Skin epidermis (tissue), 12 donors: ENCODE measurements around the gene GPRC6A.
"Not testable (repeated sequence)": the region's sequence is repeated elsewhere in the genome, so short reads cannot be mapped to it uniquely, and the experiment has no call there.

ENCODE experiments used
- H3K27ac ChIP-seq, 21 experiments: fragments of 200-600 bp; sonication (generic) in 11 of 21; one replicate each; pipeline ENCODE4 v1.5.0; 2020; ENCODE audit warnings: mild to moderate bottlenecking in 3 of 21, inconsistent platforms in 2 of 21, moderate library complexity in 2 of 21
- H3K4me3 ChIP-seq, 7 experiments: fragments of 200-600 bp; sonication (generic) in 2 of 7; one replicate each; pipeline ENCODE4 v1.5.0; 2020; ENCODE audit warnings: inconsistent platforms in 2 of 7, mild to moderate bottlenecking in 2 of 7, moderate library complexity in 1 of 7

The GPRC6A gene, protein sequence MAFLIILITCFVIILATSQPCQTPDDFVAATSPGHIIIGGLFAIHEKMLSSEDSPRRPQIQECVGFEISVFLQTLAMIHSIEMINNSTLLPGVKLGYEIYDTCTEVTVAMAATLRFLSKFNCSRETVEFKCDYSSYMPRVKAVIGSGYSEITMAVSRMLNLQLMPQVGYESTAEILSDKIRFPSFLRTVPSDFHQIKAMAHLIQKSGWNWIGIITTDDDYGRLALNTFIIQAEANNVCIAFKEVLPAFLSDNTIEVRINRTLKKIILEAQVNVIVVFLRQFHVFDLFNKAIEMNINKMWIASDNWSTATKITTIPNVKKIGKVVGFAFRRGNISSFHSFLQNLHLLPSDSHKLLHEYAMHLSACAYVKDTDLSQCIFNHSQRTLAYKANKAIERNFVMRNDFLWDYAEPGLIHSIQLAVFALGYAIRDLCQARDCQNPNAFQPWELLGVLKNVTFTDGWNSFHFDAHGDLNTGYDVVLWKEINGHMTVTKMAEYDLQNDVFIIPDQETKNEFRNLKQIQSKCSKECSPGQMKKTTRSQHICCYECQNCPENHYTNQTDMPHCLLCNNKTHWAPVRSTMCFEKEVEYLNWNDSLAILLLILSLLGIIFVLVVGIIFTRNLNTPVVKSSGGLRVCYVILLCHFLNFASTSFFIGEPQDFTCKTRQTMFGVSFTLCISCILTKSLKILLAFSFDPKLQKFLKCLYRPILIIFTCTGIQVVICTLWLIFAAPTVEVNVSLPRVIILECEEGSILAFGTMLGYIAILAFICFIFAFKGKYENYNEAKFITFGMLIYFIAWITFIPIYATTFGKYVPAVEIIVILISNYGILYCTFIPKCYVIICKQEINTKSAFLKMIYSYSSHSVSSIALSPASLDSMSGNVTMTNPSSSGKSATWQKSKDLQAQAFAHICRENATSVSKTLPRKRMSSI

DNA sequence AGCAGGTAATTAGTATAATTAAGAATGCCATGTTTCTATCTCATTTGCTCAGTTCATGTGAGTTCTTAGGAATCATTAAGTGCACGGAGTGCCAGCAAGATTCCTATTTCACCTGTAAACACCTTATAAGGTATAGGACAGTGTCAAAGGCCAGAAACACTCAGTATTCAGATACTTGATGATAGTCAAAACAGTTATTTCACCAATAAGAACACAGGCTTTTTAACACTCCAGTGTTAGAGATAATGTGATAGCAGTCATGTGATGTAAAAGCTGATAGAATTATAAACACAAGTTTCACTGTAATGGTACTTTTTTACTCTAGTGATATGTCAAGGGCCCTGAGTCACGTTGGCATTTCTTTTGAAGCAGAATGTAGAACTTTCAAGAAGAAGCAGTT lies at the start of gene GPRC6A:
Gene GPRC6A (minus strand): TSS at position 101 of the 400 bp plus-strand sequence. CDS start 70 bp downstream, at position 31.
- H3K27ac ChIP-seq: no peak within 1 kb of the TSS

DNA sequence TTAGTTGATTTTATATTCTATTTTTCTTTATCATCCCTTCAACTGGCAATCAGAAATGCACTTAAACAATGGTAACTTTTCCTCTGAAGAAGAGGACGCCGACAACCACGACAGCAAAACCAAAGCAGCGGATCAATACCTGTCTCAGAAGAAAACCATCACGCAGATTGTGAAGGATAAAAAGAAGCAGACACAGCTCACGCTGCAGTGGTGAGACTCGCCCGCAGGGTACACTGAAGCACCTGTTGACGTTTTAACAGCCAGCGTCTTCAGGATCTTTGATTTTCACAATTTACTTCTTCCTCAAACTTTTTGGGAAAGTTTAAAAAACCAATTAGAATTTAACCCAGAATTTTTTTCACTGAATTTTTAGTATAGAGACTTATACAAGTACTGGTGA lies 48.9 kb upstream of the GPRC6A start:
- H3K27ac ChIP-seq: no peak overlapping the region
- H3K4me3 ChIP-seq: no peak overlapping the region

More for the DNA sequence above, at the start of gene GPRC6A:
- H3K4me3 ChIP-seq: no peak within 1 kb of the TSS

DNA sequence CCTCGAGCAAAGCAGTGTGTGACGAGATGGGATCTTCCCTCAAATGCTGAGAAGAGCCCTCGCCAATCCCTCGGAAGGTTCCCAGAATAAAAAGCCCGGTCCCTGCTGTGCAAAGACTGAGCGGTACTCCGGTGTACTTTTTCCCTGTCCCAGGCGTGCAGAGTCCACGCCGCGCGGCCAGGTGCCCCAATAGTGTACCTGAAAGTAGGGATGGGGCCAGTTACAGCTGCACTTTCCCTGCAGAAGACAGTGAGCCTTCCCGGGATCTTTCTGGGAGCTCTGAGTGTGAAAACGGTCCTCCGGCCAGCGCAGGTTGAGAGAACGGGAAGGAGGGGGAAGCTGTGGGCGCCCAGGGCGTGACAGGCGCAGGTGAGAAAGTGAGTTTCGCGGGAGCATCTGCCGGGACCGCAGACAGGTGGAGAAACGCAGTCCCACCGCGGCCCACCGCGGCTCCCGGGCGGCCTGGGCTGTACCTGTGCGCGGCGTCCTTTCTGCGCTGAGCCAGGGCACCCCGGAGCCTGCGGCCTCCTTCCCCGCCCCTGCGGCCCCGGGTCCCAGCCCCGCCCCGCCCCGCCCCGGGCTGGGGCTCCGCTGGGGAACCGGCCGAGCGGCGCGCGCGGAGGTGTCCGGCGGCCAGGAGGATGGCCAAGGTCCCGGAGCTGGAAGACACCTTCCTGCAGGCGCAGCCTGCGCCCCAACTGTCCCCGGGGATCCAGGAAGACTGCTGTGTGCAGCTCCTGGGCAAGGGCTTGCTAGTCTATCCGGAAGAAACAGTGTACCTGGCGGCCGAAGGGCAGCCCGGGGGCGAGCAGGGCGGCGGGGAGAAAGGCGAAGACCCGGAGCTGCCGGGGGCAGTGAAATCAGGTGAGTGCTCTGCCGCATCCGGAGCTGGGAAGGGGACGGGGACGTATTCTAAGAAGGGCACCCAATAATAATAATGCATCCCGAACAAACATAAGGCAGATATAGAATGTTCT lies 48.0 kb upstream of the GPRC6A start, which contains the start of gene RFX6:
Gene RFX6 (plus strand): TSS at position 608 of the 977 bp plus-strand sequence. CDS start 34 bp downstream, at position 642.
- Histone ChIP-seq H3K27ac (no peak within 1 kb of the TSS), H3K4me3 (peak within 1 kb of the TSS in 1 of 7 experiments; percentile 18)

DNA sequence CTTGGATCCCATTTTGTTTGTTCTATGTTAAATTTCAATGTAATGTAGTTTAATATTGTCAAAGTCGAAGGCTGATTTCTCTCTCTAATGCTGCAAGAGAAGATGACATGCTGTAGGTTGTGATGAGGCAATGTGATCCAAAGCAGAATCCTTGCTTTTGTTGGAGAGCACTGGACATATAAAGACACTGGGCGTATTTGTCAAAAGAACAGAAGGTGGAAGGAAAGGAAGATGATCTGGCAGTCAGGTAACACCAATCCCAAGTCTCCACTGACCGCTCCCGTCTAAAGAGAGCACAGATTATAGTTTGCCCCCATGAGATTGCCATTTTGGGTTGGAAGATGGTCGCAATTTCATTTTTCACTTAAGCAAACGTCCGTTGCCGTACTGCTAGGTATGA lies 47.2 kb upstream of the GPRC6A start:
- Histone ChIP-seq H3K27ac (no peak overlapping the region), H3K4me3 (no peak overlapping the region)

DNA sequence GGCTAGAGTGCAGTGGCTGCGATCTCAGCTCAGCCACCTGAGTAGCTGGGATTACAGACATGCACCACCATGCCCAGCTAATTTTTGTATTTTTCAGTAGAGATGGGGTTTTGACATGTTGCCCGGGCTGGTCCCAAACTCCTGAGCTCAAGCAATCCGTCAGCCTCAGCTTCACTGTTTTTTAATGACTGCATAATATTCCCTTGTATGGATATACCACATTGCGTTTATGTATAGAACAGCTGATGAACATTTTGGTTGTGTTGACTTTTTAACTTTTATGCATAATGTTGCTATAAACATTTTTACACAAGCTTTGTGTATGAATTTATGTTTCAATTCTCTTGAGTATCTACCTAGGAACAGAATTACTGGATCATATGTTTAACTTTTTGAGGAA lies 43.9 kb upstream of the GPRC6A start:
- no peak overlapping the region for H3K4me3 ChIP-seq
- no peak overlapping the region for H3K27ac ChIP-seq

DNA sequence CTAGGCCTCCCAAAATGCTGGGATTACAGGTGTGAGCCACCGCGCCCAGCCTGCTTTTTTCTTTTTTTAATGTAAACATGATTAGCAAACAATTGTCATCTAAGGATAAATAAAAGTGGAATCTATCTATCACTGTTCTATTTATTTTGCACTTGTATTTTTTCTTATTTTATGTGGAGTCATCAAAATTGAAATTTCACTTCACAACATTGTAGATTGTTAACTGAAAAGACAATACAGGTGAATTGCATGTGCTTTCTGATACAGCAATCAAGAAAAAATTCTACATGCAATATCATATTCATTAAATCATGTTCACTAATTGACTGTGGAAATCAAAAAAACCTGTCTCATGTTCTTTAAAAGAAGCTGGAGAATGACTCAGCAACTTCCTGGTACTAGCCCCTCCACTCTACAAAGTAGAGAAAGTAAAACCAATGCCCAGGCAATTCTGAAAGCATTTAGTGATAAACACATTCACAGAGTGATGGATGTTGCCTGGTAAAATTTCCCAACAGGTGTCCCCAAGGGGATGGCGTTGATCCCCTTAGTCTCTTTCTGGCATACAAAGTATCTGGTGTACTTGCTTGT lies 37.5 kb upstream of the GPRC6A start:
- Histone ChIP-seq H3K27ac (no peak overlapping the region), H3K4me3 (no peak overlapping the region)

DNA sequence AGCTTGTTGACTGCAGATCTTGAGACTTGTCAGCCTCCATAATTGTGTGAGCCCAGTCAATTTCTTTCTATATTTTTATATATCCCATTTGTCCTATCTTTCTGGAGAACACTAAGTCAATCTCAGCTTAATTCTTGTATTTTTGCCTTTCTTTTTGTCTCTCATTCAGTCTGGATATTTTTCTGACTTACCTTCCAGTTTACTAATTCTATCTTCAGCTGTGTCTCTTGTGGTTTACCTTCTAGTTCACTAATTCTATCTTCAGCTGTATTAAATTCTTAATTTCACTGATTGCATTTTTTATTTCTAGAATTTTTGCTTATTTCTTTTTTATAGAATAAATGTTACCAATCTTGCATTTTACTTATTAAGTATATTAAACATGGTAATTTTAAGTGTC lies 30.4 kb upstream of the GPRC6A start:
- Histone ChIP-seq H3K27ac (no peak overlapping the region), H3K4me3 (no peak overlapping the region)

DNA sequence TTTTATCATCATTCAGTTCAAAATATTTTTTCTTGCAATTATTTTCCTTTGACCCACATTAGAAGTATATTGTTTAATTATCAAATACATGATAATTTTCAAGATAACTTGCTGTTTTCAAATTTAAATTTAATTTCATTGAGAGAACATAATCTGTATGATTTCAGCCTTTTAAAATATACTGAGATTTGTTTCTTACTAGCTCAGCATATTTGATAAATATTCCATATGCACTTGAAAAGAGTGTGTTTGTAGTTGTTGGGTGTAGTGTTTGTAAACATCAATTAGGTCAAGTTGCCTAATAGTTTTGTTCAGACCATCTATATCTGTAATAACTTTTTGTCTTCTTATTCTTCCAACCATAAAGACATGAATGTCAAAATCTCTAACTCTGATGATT lies 29.2 kb upstream of the GPRC6A start:
- no peak overlapping the region for H3K4me3 ChIP-seq
- H3K27ac ChIP-seq: no peak overlapping the region

DNA sequence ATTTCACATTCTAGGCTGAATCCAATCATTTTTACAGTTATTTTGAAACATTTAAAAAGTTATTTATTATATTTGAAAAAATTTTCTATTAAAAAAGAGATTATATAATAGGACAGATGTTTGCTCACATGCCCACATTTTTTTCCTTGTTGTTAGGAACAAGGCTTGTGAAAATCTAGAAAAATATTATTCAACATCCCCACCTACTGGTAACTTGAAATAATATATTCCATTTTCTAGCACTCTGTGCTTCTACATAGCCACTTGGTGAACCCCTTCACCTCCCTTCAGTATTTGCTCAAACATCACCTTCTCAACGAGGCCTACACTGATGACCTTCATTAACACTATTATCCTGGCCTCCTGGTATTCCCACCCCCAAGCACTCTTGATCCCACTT lies 18.3 kb upstream of the GPRC6A start:
- no peak overlapping the region for H3K27ac ChIP-seq
- no peak overlapping the region for H3K4me3 ChIP-seq

DNA sequence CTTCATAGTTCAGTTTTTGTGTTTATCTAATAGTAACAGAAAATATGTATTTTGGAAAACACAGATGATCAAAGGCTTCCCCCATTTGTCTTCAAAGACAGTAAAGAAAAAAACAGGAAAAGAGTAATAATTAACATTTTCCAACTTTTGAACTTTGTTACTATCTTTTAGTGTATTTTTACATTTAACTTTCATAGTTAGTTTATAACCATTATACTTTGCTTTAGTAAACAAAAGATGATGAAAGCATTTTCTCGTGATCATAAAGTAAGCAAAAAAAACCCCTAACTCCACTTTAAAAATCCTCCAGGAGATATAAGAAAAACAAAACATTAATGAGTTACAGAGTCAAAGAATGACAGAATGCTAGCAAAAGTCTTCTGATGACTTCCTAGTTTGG lies 13.6 kb upstream of the GPRC6A start:
- no peak overlapping the region for H3K4me3 ChIP-seq
- no peak overlapping the region for H3K27ac ChIP-seq

DNA sequence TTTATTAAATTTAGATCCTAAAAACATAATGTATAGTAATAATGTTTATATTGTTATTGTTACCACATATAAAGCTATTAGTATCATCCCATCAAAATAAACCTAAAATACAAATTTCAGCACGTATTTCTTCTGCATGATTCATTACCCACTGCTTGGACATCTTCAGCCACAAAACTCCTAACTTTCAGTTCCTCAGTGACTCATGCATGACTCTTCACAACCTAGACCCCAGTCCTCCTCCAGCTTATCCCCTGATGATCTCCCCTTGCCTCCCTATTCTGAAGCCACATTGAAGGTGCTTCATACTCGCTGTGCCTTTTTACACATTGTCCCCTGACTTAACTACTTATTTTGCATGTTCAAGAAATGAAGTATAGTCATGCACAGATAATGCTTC lies 11.2 kb upstream of the GPRC6A start:
- Histone ChIP-seq H3K27ac (no peak overlapping the region), H3K4me3 (no peak overlapping the region)

DNA sequence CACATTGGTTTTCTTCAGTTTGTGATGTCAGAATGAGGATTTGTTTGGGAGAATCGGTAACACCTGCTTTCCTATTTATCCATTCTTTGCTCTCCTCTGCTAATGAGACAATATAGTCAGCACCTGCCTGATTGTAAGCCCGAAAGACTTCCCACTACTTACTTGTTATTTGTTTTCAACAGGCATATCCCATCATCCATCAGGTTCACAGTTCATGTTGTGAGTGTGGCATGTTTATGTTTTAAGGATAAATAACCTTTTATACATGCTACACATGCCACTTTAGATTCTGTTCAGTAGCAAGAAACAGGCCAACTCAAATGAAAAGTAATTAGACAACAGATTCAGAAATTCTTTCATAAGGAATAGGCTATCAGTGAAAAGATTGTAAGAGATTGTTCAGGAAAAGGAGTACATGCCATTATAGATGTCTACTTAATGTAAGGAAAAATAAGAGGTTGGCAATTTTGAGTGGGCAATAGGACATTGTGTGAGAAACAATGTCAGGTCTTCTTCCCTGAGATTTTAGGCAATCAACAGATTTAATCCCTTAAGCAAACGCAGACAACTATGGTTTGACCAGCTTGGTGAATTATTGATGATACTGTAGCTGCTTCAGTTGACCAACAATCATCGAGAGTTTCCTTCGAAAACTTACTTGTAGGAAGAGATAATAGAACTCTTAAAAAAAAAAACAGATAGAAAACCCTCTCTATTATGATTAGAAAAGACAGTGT lies 7.9 kb upstream of the GPRC6A start:
- H3K4me3 ChIP-seq: no peak overlapping the region
- no peak overlapping the region for H3K27ac ChIP-seq

DNA sequence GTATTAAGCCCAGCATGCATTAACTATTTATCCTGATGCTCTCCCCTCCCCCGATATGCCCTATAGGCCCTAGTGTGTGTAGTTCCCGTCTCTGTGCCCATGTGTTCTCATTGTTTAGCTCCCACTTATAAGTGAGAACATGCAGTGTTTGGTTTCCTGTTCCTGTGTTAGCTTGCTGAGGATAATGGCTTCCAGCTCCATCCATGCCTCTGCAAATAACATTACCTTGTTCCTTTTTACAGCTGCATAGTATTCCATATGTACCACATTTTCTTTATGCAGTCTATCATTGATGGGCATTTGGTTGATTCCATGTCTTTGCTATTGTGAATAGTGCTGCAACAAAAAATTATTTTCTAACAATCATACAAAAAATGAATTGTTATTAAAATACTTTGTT lies 5.6 kb upstream of the GPRC6A start:
- not testable (repeated sequence) for H3K27ac ChIP-seq, H3K4me3 ChIP-seq

DNA sequence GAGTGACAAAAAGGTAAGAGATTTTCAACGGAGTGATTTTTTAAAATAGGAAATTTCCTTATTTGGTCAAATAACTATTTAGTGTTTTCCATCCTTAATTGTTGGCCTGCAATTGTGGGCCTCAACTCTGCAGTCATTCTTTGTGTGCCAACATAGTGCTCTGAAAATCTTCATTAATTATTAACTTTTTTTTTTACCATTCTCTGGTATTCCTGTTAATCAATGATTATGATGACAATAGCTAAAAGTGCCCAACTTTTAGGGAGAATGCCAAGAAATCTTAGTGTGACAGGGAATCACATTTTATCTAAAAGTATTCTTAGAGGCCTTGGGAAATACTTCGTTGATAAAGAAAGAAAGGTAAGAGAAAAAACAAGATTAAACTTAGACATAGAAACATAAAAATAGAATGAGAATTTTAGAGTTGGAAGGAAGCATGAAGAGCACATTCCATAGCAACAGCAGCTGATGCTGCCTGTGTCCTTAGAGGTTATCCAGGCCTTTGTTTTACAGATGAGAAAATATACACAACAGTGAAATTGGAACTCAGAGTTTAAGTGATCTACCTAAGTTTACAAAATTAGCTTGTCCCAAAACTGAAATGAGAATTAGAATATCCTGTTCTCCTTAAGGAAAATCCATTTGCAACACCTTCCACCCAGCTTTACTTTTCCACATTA lies 1.2 kb downstream of the GPRC6A start:
- H3K27ac ChIP-seq: no peak overlapping the region
- H3K4me3 ChIP-seq: no peak overlapping the region

DNA sequence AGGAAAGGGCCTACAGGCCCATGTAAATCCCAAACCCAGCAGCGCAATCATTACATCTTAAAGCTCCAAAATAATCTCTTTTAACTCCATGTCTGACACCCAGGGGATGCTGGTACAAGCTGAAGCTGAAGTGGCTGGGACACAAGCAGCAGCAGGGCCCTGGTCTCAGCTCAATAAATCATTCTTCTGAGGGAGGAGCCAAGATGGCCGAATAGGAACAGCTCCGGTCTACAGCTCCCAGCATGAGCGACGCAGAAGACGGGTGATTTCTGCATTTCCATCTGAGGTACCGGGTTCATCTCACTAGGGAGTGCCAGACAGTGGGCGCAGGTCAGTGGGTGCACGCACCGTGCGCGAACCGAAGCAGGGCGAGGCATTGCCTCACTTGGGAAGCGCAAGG lies 12.5 kb downstream of the GPRC6A start:
- H3K27ac ChIP-seq, H3K4me3 ChIP-seq: not testable (repeated sequence)

DNA sequence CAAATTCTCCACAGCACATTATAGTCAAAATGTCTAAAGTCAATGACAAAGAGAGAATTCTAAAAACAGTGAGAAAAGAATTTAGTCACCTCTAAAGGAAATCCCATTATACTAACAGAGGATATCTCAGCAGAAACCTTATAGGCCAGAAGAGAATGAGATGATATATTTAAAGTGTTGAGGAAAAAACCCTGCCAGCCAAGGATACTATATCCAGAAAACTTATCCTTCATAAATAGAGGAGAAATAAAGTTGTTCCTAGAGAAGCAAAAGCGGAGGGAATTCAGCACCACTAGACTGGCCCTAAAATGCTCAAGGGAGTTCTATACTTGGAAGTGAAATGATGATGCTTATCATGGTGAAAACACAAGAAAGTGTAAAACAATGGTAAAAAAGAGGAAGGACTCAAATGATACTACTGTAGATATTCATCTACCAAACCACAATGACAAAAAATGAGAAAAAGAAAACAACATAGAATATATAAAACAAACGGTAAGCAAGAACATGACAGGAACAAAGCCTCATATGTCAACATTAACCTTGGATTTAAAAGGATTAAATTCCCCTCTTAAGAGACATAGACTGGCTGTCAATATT lies 16.7 kb downstream of the GPRC6A start:
- H3K27ac ChIP-seq: no peak overlapping the region

DNA sequence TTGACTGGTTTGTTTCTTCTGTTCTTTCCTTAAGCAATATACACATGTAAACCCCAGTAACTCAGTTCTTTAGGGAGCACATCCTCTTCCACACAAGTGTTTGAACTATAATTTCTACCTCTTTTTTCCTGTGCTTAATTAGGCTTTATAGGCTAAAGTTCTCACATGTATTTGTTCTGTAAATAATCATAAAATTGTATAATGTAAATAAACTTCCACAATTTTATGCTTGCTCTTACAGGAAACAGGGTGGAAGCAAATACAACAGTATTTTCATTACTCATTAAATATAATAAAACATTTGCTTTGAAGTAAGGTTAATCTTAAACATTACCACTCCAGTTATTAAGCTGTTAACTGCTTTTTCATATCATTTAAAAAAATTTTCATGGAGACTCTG lies 26.9 kb downstream of the GPRC6A start:
- Histone ChIP-seq H3K4me3 (no peak overlapping the region), H3K27ac (no peak overlapping the region)

More for the DNA sequence above, 16.7 kb downstream of the GPRC6A start:
- H3K4me3 ChIP-seq: no peak overlapping the region

DNA sequence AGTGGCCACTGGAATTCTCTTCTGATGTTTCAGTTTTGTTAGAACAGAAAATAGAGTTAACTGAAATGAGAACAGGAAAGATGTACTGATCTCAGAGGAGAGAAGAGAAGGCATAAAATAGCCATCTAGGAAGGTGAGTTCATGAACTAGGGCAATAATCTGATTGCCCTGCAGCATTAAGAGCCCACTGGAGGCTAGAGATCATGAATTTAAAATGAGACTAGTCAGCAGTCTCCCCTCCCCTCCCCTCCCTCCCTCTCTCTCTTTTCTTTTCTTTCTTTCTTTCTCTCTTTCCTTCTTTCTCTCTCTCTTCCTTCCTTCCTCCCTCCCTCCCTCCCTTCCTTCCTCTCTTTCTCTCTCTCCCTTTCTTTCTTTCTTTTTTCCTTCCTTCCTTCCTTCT lies 28.9 kb downstream of the GPRC6A start:
- no peak overlapping the region for H3K4me3 ChIP-seq
- H3K27ac ChIP-seq: no peak overlapping the region
